ENCODE data around the gene CDC73.
"Not testable (repeated sequence)": the region's sequence is repeated elsewhere in the genome, so short reads cannot be mapped to it uniquely, and the experiment has no call there.

Gene CDC73

DNA sequence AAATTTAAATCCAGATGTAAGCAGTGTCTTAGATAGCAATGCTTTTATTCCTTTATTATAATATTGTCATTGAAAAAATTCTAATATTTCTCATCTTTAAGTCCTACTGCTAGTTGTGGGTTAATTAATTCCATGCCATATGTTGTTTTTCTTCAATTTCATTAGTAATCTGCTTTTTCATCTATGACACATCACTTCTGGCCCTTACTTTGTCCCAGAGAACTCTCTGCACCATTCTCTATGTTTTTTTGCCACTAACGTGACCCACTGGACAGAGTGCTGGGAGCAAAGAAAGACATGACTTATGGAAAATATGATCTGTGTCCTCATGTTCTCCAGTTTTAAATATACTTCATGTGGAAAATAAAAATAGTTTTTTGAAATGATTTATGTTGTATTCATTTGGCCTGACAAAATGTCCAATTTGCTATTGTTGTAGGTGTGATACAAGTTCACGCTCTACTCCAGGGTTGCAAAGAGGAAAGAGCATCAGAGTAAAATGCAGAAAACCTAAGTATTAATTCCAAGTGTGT is 166.8 kb downstream of the CDC73 start:
- DNase-seq (ENCODE audit: low read depth): not testable (repeated sequence)

DNA sequence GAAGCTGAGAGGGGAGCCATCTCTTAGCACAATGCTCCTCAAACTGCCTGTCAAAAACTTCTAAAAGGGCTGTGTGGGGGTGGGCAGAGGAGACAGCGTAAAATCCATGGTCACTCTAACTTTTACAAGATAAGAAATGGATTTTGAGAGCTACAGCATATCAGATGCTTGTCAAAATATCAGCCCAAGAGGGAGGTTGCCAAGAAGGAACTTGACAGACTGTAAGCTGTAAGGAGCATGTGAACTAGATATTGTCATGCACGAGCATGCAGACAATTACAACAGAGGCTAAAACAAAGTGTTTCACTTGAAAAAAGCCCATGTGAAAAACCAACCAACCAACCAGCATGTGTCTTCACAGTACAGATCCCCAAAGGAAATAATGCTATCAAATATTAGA is 171.9 kb downstream of the CDC73 start:
- DNase-seq (ENCODE audit: low read depth): no peak

DNA sequence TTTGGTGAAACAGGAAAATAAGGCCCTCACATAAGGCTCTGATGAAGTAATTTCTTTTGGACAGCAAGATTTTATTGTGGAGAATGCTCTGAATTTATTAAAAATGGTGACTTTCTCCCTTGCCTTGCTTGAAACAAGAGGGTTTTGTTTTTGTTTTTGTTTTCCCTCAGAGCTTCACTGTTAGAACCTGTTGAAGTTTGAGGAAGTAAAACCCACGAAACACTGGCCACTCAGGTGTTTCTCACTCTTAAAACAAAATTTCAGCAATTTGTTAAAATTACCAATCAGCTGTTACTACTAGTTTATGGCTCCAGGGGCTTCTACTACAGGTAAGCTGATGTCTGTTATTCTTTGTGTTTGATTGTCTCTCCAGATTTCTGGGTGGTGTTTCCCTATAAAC is 177.2 kb downstream of the CDC73 start:
- no peak for DNase-seq (ENCODE audit: low read depth)

DNA sequence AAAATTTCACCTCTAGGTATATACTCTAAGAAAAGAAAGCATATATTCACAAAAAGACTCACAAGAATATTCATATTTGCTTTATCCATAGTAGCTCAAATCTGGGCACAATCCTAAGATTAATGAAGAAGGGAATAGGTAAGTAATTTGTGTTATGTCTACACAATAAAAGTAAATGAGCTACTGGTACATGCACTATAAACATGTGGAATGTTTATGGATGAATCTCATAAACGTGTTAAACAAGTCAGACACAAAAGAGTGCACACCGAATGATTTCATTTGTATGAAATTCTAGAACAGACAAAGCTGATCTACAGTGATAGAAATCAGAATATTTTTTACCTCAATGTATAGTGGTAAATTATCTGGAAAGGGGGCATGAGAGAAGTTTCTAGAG is 179.9 kb downstream of the CDC73 start:
- no peak for DNase-seq (ENCODE audit: low read depth)

DNA sequence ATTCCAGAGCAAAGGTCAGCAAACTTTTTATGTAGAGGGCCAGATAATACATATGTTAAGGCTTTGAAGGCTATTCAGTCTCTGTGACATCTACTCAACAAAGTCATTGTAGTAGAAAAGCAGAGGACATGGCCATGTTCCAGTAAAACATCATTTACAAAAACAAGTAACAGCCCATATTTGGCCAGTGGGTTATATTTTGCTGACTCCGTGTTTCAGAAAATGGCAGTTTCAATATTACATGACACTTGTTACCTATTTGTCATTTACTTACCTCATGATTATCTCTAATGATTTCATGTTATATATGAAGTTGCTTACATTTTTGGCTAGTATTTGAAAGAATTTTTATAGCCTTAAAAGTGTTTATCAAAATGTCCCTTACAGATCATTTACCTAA is 182.0 kb downstream of the CDC73 start:
- DNase-seq (ENCODE audit: low read depth): no peak

All from T follicular helper cell (primary cell).